ENCODE measurements around the gene KLRF1. TPM values are rescaled to one million over a fixed set of nuclear protein-coding genes. Genes with fewer than 3 reads are reported as not detected.
A peak's percentile ranks its signal among the peaks of the same experiment; 100 is the strongest.

Gene KLRF1
- total RNA-seq, 2 donors from 2014 or later: 0.54 to 0.92 TPM

- H3K4me1 ChIP-seq (ENCODE audit: control insufficient read depth in 1 of 2, low read depth in 2 of 2): no peaks in the 10 kb centered on the region
- TF ChIP-seq CTCF (IDR thresholded peaks at IDR 0.05): no peak
- H3K27ac ChIP-seq: no peak overlapping the region
- ATAC-seq (ENCODE audit: insufficient number of reproducible peaks, low FRiP score, low read depth) (no peak), DNase-seq (ENCODE audit: low spot score) (no peak)
- H3K9me3 ChIP-seq: no peaks in the 10 kb centered on the region
- no peaks in the 10 kb centered on the region for H3K36me3 ChIP-seq
- no peak overlapping the region for H3K4me3 ChIP-seq
- no peaks in the 10 kb centered on the region for H3K27me3 ChIP-seq (replicated peaks; ENCODE audit: insufficient read depth)
Observed at GRCh38 chr12:9809338-9809737, 17.9 kb upstream of the KLRF1 start.

- DNase-seq (ENCODE audit: low spot score): no peak
- Histone ChIP-seq H3K36me3 (no peaks in the 10 kb centered on the region), H3K4me3 (no peak overlapping the region), H3K27me3 (replicated peaks; ENCODE audit: insufficient read depth) (no peaks in the 10 kb centered on the region), H3K9me3 (no peaks in the 10 kb centered on the region), H3K4me1 (ENCODE audit: control insufficient read depth in 1 of 2, low read depth in 2 of 2) (no peaks in the 10 kb centered on the region), H3K27ac (no peak overlapping the region)
- ATAC-seq (ENCODE audit: insufficient number of reproducible peaks, low FRiP score, low read depth): no peak
- no peak for TF ChIP-seq CTCF (IDR thresholded peaks at IDR 0.05)
Observed at GRCh38 chr12:9809866-9810265, 17.4 kb upstream of the KLRF1 start.

GRCh38 chr12:9810671-9811070, 16.6 kb upstream of the KLRF1 start:
- ATAC-seq (ENCODE audit: insufficient number of reproducible peaks, low FRiP score, low read depth) (no peak), DNase-seq (ENCODE audit: low spot score) (no peak)
- TF ChIP-seq CTCF (IDR thresholded peaks at IDR 0.05): no peak

GRCh38 chr12:9811621-9812020, 15.7 kb upstream of the KLRF1 start:
- no peak for DNase-seq (ENCODE audit: low spot score)
- no peak for TF ChIP-seq CTCF (IDR thresholded peaks at IDR 0.05)
- H3K9me3 ChIP-seq: no peaks in the 10 kb centered on the region

More at GRCh38 chr12:9810671-9811070, 16.6 kb upstream of the KLRF1 start:
- no peak overlapping the region for H3K4me3 ChIP-seq
- no peaks in the 10 kb centered on the region for H3K4me1 ChIP-seq (ENCODE audit: control insufficient read depth in 1 of 2, low read depth in 2 of 2)
- H3K27me3 ChIP-seq (replicated peaks; ENCODE audit: insufficient read depth): no peaks in the 10 kb centered on the region
- no peaks in the 10 kb centered on the region for H3K9me3 ChIP-seq
- no peak overlapping the region for H3K27ac ChIP-seq
- H3K36me3 ChIP-seq: no peaks in the 10 kb centered on the region

GRCh38 chr12:9813821-9814798, 13.2 kb upstream of the KLRF1 start:
- Histone ChIP-seq H3K36me3 (no peaks in the 10 kb centered on the region), H3K4me3 (peak overlapping the region; percentile 61), H3K4me1 (ENCODE audit: control insufficient read depth in 1 of 2, low read depth in 2 of 2) (no peaks in the 10 kb centered on the region), H3K27ac (no peak overlapping the region), H3K9me3 (no peaks in the 10 kb centered on the region), H3K27me3 (replicated peaks; ENCODE audit: insufficient read depth) (no peaks in the 10 kb centered on the region)
- no peak for DNase-seq (ENCODE audit: low spot score)
- peak; percentile 33 for TF ChIP-seq CTCF (IDR thresholded peaks at IDR 0.05)
- no peak for ATAC-seq (ENCODE audit: insufficient number of reproducible peaks, low FRiP score, low read depth)

More at GRCh38 chr12:9811621-9812020, 15.7 kb upstream of the KLRF1 start:
- Histone ChIP-seq H3K27ac (no peak overlapping the region), H3K4me1 (ENCODE audit: control insufficient read depth in 1 of 2, low read depth in 2 of 2) (no peaks in the 10 kb centered on the region), H3K36me3 (no peaks in the 10 kb centered on the region), H3K27me3 (replicated peaks; ENCODE audit: insufficient read depth) (no peaks in the 10 kb centered on the region), H3K4me3 (no peak overlapping the region)
- no peak for ATAC-seq (ENCODE audit: insufficient number of reproducible peaks, low FRiP score, low read depth)

Data from thoracic aorta (tissue), 2 donors.